Caki2 (cell line): Measurements from ENCODE around the gene PSMA1. TPM values are rescaled to one million over a fixed set of nuclear protein-coding genes. Genes with fewer than 3 reads are reported as not detected.
"Not testable (repeated sequence)": the region's sequence is repeated elsewhere in the genome, so short reads cannot be mapped to it uniquely, and the experiment has no call there.

Experiments
- DNase-seq: peaks from one replicate; pipeline ENCODE4 v3.0.0-alpha.2; 2015; ENCODE audit warnings: low read depth
- in situ Hi-C: cut with HindIII; loops from 2 replicates; pipeline ENCODE4 v1.10.0; 2016; ENCODE audit warnings: low sequenced_read_pairs, low pct_unique_long_range_greater_than_20kb, mixed read lengths
- total RNA-seq: library from RNA; depleted of rRNA; stranded (reverse); fragments of >200 nt; shearing (Covaris generic); gene quantifications from 2 replicates; pipeline ENCODE4 v1.2.3, GENCODE V29; 2014; ENCODE audit warnings: low replicate concordance

The PSMA1 gene
- total RNA-seq, 1 experiment from 2014 or later = 406 TPM

DNA sequence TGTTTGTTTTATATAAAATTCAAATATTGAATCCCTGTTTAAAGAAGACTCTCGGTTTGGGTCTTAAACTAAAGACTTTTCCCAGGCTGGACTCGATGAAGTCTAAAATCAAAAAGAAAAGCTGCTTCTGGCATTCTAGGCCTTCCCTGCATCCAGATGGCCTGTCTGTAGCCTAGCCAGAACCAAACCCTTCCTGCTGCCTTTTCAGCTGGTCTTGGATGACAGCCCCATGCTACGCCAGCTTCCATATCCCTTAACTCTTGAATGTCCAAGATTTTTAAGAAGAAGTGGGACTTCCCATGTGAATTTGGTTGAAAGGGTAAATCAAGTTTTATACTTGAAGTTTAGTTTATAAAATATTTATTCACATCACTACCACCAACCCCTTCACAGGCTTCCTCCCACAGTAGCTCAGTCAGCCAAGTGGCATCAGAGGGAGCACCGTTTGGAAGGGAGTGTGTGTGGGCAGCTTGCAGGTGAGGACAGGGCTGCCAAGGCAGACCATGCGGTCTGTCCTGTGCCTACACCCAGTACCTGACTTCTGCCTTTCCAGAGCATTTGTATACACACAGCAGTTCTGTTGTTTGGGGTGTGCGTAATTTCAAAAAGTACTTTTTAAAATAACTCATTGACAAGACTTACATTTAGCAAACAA lies 18.2 kb upstream of the PSMA1 start:
- no peak for DNase-seq
- in situ Hi-C loops = no loop called here

GRCh38 chr11:14537134-14537599 lies 17.0 kb upstream of the PSMA1 start:
- in situ Hi-C loops = no loop called here
- DNase-seq = peak; percentile 19

GRCh38 chr11:14535166-14535565 lies 15.0 kb upstream of the PSMA1 start:
- DNase-seq, in situ Hi-C loops: not testable (repeated sequence)

DNA sequence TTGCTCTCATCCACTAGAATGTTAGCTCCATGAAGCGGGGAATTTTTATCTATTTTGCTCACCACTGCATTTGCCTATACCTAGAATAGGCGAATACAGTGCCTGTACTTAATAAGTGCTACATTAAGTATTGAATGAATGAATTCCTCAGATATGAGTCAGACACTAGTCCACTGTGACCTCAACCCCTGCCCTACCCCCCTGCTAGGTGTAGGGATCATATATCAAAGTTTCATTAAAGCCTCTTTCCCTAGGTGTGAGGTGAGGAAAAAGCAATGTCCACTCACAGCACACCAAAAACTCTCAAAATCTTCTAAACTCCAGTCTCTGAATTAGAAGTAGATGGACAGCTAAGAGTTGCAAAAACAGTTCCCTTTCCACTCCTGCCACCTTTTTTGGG lies 9.8 kb upstream of the PSMA1 start:
- peak; percentile 8 for DNase-seq
- in situ Hi-C loops = no loop called here

- no peak for DNase-seq
- in situ Hi-C loops = no loop called here
These were observed 9.1 kb upstream of the PSMA1 start for GRCh38 chr11:14529321-14529720.

- no peak for DNase-seq
- in situ Hi-C loops = no loop called here
These were observed 2.6 kb upstream of the PSMA1 start for GRCh38 chr11:14522801-14523200.

DNA sequence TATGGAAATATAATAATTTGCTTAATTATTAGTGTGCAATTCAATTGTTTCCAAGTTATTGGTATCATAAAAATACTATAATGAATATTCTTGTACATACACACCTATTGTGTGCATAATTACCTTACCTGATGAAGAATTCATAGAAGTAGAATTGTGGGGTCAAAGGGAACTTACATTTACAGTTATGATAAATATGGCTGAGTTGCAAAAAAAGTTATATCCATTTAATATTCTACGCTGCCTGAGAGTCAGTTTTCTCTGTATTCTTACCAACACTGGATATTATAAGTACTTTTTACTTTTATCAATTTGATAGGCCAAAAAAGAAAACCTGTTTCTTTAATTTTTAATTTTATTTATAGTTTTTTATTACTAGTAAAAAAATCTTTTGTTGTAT lies 2.1 kb upstream of the PSMA1 start:
- DNase-seq = no peak
- in situ Hi-C loops = no loop called here

- in situ Hi-C loops = no loop called here
- no peak for DNase-seq
These were observed 563 bp upstream of the PSMA1 start for GRCh38 chr11:14520747-14521151.

GRCh38 chr11:14519597-14519916 lies 629 bp downstream of the PSMA1 start:
- in situ Hi-C loops = no loop called here
- no peak for DNase-seq

DNA sequence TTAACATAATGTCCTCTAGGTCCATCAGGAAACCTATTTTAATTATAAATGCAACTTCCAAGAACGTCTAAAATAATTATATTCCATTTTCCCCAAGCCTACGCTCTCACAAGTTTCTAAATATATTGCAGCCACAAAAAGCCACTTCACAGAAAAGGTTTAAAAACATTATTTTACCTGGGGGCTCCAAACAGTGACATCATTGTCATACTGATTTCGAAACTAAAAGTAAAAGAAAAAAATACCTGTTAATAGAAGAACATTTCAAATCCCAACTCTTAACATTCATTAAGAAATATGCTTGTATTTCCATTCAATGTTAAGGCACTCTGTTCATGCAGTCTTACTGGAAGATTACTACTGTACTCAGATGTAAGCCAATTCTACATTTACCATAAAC lies 1.4 kb downstream of the PSMA1 start:
- DNase-seq = no peak
- in situ Hi-C loops = no loop called here

GRCh38 chr11:14513800-14514199 lies 6.4 kb downstream of the PSMA1 start:
- in situ Hi-C loops = no loop called here
- no peak for DNase-seq

GRCh38 chr11:14506532-14506931 lies 13.7 kb downstream of the PSMA1 start:
- in situ Hi-C loops = no loop called here

GRCh38 chr11:14503023-14503422 lies 17.2 kb downstream of the PSMA1 start:
- DNase-seq = no peak
- in situ Hi-C loops = no loop called here

More at GRCh38 chr11:14506532-14506931, 13.7 kb downstream of the PSMA1 start:
- DNase-seq = no peak

- no peak for DNase-seq
- in situ Hi-C loops = no loop called here
These were observed 18.1 kb downstream of the PSMA1 start for GRCh38 chr11:14502039-14502438.

- peak; percentile 56 for DNase-seq
- in situ Hi-C loops = no loop called here
These were observed 20.0 kb downstream of the PSMA1 start for GRCh38 chr11:14500181-14500651.

DNA sequence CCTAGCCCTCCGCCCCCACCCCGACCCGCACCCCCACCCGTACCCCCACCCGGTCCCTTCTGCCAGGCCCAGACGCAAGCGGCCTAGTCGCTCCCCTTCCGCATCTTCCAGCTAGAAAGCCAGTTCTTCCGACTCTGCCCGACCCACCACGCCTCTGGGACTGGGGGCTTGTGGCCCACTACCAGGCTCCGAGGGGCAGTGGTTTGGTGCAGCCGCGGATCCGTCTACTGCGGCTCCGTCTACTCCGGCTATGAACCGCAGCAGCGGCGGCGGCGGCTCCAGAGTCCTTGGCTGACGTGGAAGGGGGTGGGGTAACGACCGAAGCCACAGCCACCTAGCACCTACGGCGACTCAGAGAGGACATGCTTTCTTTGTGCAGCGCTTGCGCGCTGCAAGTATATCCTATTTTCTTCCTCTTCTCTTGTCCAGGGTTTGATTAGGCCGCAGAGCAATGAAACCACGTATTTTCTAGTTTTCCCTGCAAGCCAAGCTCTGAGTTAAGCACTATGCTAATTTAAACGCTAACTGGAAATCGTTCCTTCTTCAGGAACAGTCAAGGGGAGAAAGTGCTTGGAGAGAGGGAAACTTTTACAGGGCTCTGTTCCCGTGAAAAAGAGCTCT lies 20.5 kb downstream of the PSMA1 start, which contains the start of gene COPB1:
COPB1 (minus strand) TSS at position 252 of the 621 bp plus-strand sequence. CDS start 883 bp downstream, outside the sequence.
- in situ Hi-C loops = no loop called here
- peak; percentile 86 for DNase-seq

GRCh38 chr11:14499178-14499559 lies 21.0 kb downstream of the PSMA1 start:
- in situ Hi-C loops = no loop called here
- DNase-seq = peak; percentile 25

DNA sequence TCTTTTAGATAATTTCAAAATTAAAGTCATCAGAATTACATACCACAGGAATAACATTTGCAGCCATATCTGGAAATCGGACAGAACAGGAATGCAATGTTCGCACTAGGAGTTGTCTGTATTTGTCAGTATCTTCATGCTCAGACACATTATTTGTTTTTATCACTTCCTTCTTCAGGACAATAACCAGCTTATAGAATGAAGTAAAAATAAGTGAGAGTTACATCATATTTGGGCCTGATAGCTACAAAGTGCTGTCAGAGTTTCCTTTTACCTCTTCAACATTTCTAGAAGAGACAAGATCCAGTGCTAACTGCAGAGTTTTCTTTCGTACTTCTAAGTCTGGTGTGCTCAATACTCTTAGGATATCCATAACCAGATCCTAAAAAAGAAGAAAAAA lies 39.5 kb downstream of the PSMA1 start:
- no peak for DNase-seq
- in situ Hi-C loops = no loop called here

GRCh38 chr11:14471127-14471526 lies 49.1 kb downstream of the PSMA1 start:
- DNase-seq = no peak
- in situ Hi-C loops = no loop called here

DNA sequence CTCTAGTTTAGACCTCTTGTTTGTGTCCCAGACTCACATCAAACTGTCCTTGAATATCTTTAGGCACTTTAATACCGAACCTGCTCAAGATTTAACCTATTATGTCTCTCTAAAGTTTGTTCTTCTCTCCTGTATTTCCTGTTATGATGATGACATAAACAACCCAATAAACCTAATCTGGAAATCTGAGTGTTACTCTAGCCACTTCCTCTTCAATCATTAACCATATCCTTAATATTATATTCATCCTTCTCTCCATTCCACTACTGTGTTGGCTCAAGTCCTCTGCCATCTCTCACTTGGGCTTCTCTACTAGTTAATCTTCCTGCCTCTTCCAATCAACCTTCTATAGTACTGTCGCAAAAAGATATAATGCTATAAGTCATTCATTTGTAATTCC lies 56.6 kb downstream of the PSMA1 start:
- in situ Hi-C loops = no loop called here
- DNase-seq = no peak
